Activated CD8-positive, alpha-beta memory T cell treated with anti-CD3 and anti-CD28 coated beads for 36 hours (primary cell): ENCODE measurements around the gene TPK1. TPM values are rescaled to one million over a fixed set of nuclear protein-coding genes. Genes with fewer than 3 reads are reported as not detected.

Source experiments
- CTCF ChIA-PET: fragments of 350-600 bp; sonication (Branson Sonifier 250); formaldehyde crosslinking; loops from one replicate; lab custom pipeline; 2021; ENCODE audit warnings: antibody characterized with exemption; lab: Charles Lee
- POLR2A ChIA-PET: fragments of 350-600 bp; sonication (Branson Sonifier 250); formaldehyde crosslinking; loops from one replicate; lab custom pipeline; 2021; ENCODE audit warnings: antibody characterized with exemption; lab: Charles Lee
- total RNA-seq, 2 experiments: library from RNA; stranded (reverse); gene quantifications; one replicate each; pipeline ENCODE4 v1.2.3, GENCODE V29; 2021

Gene TPK1
- total RNA-seq, 2 experiments from 2014 or later, result 16.2 to 20.4 TPM

- ChIA-PET CTCF (no interaction called here), POLR2A (no interaction called here)
These were observed 427.7 kb downstream of the TPK1 start for GRCh38 chr7:144408121-144408520.

DNA sequence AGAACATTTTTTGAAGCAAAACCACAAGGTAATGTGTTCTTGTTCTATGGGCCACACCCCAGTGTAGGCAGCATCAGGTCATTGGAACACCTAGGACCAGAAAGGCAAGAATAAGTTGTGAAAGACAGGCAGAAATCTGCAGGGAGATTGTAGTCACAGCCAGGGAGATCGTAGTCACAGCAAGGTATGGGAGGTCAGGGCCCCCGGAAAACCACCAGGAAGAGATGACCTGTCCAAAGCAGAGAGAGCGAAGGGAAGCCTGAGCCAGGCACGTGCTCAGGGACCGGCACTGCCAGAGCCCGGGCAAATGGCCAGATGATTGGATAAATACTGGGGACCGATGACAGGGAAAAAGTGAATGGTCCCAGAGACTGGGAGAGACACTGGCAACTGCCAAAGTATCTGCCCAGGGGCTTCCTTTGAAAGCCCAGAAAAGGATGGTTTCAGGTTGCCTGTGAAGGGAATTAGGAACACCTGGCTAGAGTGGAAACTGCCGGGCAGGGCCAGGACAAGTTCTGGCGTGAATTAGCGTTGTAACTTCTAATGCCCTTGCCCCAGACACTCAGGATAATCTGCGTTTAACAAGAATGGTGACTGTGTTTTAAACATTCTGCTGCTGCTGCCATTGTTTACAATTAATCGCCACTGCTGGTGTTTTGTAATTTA lies 428.5 kb downstream of the TPK1 start:
- POLR2A ChIA-PET, result no interaction called here
- CTCF ChIA-PET, result interaction anchor here (0.6 kb wide), 1 partner anchor 15 kb away, joined by 3 read pairs; no protein-coding TSS in a partner anchor

GRCh38 chr7:144404946-144405345 lies 430.9 kb downstream of the TPK1 start:
- POLR2A ChIA-PET, result no interaction called here
- CTCF ChIA-PET, result no interaction called here

GRCh38 chr7:144403649-144404061 lies 432.2 kb downstream of the TPK1 start, which contains the start of gene NOBOX:
NOBOX (minus strand) TSS chr7:144403693.
- POLR2A ChIA-PET, result no interaction called here
- CTCF ChIA-PET, result no interaction called here

DNA sequence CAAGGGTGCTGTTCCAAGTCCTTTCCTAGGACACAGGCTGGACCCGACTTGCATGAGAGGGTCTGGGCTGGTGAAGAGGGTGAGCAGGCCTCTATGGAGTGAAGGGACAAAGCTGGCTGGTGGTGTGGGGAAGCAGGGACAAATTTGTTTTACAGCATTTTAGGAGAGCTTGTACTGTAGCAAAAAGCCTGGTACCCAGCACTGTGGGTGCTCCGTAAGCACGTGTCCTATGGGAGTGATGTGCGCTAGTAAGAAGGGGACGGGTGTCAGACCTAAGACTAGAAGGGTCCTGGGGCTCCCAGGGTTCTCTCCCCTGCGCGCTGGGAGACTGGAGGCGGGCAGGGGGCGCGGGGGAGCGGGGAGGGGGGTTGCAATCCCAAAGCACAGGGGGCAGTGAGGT lies 432.8 kb downstream of the TPK1 start:
- CTCF ChIA-PET, result no interaction called here

More for the DNA sequence above, 432.8 kb downstream of the TPK1 start:
- POLR2A ChIA-PET, result no interaction called here
